GM21447 (cell line): ENCODE data around the gene HMX2.

Source experiments
- ATAC-seq: cut with Tn5 transposase; IDR thresholded peaks from one replicate; pipeline ENCODE4 v1.9.1; 2021; ENCODE audit not compliant: unreplicated experiment

Gene HMX2

DNA sequence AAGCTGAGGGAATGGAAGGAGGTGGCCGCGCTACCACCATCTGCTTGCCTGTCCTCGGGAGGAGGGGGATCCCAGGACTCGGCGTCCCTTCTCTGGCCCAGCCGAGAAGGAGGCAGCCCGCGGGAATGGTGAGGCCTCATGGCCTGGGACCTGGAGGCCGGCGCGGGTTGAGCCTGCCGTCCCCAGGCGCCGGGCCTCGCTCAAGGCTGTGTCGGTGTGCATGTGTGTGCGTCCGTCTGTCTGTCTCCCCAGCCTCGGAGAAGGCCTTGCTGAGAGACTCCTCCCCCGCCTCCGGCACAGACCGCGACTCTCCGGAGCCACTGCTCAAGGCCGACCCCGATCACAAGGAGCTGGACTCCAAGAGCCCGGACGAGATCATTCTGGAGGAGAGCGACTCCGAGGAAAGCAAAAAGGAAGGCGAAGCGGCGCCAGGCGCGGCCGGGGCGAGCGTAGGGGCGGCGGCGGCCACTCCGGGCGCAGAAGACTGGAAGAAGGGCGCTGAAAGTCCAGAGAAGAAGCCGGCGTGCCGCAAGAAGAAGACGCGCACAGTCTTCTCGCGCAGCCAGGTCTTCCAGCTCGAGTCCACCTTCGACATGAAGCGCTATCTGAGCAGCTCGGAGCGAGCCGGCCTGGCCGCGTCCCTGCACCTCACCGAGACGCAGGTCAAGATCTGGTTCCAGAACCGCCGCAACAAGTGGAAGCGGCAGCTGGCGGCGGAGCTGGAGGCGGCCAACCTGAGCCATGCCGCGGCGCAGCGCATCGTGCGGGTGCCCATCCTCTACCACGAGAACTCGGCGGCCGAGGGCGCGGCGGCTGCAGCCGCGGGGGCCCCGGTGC, 10.9 kb upstream of the HMX2 start:
- ATAC-seq: no peak

- no peak for ATAC-seq
These were observed 8.8 kb upstream of the HMX2 start for GRCh38 chr10:123139165-123139520.

GRCh38 chr10:123139521-123140163, 8.3 kb upstream of the HMX2 start:
- ATAC-seq: no peak

- ATAC-seq: no peak
These were observed 7.6 kb upstream of the HMX2 start for GRCh38 chr10:123140164-123140982.

DNA sequence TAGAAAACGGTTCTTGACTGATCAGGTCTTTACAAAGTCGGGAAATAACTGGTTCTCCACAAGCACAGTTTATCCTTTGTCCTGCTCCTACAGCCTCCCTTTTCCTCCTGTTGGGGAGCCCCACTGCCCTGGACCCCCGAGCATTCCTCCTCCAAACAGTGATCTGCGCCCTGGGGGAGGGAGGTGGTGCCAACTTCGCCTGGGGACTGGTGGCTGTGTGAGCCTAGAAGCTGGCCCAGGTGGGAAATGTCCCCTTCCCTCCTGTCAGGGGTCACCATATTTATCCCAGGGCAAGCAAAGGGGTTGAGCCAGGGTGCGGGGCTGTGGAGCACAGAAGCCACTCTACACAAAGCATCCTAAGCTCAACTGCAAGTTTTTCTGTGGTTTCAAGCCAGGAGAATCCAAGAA, 6.9 kb upstream of the HMX2 start:
- ATAC-seq: no peak

DNA sequence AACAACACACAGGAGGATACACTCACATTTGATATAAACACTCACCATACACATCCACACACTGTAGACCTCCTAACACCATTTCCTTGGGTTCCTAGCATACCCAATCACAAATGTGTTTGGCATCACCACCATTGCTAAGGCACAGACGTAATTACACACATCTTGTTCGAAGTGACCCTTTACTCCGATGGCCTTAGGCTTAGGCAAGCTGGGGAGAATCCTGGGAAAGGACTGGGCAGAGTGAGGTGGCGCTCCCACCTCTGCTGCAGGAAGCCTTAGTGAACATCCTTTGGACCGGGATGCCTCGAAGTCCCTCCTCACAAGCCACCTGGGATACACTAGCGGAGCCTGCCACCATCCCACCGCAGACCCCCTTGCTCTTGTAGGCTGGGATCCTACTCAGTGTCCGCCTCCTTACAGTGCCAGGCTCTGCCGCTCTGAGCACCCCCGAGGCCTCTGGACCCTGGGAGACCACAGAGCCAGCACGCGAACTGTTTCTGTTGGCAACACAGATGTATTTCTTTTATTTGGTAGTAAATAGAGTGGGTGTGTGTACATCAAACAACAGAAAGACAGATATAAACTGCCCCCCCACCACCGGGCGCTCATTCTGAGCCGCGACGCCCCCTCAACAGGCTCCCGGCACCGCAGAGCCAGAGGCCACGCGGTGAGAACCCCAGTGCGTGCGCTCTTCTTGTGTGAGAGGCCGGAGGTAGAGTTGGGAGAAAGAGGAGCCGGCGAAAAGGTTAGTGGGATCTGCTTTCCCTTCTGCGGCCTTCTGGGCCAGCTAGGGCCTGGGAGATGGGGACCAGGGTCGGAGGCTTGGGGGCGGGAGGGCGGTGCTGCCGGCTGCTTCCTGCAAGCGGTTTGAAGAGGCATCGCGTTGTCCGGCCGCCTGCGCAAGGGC, 5.9 kb upstream of the HMX2 start:
- no peak for ATAC-seq

GRCh38 chr10:123142701-123143161, 5.2 kb upstream of the HMX2 start:
- no peak for ATAC-seq

DNA sequence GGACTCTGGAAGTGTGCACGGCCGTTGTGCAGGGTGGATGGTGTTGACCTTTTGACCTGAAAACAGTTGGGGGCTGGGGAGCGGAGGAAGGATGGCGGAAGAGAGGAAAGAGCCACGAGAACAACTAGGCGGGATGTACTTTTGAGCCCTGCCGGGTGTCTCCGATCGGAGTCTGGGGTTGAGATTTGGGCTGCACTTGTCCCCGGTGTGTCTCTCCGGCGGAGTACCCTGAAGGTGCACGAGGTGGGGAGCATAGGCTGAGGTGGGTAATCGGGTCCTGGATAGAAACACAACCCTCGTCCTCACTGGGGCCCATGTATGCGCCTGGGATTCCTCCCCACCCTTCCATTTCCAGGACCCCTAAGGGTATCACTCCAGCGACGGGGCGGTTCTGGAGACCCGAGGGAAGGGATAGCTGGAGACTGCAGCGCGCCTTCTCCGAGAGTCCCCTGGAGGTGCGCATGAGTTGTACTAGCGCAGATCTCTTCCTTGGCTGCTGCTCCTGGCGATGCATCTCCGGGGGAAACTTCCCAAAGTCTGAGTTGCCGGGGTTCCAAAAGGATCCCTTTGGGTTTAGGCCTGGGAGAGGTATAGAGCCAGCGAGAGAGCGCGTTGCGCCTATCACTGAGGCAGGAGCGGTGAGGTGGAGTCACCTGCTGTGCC, 4.6 kb upstream of the HMX2 start:
- no peak for ATAC-seq

DNA sequence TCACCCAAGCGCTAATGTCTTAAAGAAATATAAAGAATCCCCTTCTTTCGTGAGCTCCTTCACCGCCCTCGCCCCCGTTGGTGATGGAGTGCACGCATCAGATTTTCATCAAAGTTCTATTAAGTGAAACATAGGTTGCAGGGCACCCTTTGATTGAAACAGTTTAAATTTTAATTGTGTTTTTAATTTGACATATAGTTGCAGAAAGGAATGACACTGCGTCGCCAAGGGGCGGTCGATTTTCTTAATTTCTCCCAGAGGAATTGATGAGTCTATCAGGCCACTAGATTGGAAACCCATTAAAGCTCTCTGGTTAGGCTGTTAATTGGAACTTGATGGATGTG, 4.1 kb upstream of the HMX2 start:
- no peak for ATAC-seq

DNA sequence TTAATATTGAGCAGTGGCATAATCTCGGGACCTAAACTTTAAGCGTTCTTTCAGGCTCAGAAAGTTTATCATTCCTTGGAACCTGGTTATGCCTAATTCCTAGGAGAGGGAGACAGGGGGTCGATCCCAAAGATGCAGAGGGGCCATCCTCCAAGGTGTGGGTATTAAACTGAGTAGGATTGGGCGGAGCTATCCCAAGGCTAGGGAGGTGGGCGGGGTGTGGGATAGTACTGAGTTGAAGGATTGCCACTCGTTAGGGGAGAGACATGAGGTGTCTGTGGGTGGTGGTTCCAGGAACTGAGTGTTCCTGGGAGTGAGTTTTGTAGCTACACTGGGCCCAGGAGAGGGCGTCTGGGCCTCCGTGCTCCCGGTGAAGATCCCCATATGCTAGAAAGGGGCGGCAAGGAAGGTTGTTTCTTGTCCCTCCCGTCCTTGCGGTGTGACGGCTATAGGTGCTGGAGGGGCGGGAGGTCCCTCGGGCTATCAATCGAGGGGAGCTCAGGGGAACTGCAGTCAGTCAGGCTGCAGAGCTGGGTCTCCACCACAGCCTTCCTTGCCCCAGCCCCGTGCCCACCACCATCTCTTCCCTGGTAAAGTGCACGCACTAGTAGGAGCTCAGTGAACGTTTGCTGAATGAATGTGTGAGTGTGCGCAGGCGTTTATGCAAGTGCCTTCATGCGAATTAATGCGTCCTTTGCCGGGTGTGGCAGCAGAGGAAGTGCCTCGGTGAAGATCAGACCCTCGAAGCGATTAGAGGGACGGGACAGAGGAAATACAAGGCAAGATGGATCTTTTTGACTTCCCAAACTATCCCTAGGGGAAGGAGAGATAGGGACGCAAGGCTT, 3.0 kb upstream of the HMX2 start:
- no peak for ATAC-seq

- ATAC-seq: no peak
These were observed 2.4 kb upstream of the HMX2 start for GRCh38 chr10:123145542-123146012.

DNA sequence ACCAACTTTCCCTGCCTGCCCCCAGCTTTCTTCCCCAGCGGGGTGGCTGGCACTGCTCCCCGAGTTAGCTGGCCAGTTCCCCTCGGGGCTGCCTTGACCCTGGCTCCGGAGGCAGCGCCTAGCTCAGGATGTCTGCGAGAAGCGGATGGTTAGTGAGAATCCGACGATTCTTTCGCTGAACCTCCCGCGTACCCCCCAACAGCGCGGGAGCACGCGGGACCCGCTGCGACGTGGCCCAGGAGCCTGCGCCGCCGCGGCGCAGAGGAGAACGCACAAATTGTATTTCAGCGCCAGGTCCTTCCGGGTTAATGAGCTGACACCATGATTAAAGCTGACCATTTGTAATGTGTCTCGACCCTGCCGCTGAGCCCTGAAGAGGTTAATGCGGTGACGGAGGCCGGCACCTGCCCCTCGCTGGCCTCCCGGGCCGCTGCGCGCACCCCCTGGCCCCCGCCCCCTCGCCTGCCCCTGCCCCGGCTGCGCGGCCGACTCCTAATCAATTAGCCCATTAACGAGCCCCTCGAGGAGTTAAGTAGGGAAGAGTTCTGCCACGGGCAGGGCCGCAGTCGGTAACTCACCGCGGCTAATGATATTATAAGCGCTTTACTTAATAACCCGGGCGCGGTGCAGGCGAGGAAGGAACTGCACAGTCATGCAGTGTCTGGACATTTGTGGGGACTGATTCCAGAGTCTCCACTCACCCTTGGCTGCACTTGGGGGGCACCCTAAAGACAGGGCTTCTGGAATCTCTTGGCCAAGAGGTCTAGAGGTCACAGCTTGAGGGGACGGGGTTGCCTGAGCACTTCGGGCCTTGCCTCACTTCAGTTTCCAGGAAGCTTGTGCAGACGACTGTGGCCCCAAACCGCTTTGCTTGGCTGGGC, 1.7 kb upstream of the HMX2 start:
- no peak for ATAC-seq

GRCh38 chr10:123146894-123147634, 872 bp upstream of the HMX2 start:
- ATAC-seq: no peak

DNA sequence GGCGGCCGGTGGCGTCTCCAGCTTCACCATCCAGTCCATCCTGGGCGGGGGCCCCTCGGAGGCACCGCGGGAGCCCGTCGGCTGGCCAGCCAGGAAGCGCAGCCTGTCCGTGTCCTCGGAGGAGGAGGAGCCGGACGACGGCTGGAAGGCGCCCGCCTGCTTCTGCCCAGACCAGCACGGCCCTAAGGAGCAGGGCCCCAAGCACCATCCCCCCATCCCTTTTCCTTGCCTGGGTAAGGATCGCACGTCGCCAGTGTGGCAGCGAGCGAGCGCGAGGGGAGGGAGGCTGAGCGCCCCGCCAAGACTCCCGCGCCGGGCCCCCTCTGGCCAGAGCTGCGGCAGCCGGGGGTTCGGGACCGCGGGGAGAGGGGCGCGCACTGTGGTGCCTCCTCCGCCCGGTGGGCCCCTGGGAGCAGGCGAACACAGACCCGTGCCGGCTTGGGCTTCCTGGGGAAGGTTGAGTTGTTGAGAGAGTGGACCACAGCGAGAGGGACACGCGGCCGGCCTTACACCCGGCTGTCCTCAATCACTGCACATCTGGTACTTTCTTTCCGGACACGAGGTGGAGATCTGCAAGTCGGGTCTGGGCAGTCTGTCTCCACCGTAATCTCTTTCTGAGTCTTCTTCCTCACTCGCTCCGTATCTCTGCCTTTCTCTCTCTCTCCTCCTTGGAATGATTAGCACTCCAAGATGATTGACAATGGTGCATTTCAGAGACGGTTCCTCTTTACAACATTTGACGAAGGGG, 652 bp downstream of the HMX2 start:
- no peak for ATAC-seq

- no peak for ATAC-seq
These were observed 1.2 kb downstream of the HMX2 start for GRCh38 chr10:123149162-123149567.

DNA sequence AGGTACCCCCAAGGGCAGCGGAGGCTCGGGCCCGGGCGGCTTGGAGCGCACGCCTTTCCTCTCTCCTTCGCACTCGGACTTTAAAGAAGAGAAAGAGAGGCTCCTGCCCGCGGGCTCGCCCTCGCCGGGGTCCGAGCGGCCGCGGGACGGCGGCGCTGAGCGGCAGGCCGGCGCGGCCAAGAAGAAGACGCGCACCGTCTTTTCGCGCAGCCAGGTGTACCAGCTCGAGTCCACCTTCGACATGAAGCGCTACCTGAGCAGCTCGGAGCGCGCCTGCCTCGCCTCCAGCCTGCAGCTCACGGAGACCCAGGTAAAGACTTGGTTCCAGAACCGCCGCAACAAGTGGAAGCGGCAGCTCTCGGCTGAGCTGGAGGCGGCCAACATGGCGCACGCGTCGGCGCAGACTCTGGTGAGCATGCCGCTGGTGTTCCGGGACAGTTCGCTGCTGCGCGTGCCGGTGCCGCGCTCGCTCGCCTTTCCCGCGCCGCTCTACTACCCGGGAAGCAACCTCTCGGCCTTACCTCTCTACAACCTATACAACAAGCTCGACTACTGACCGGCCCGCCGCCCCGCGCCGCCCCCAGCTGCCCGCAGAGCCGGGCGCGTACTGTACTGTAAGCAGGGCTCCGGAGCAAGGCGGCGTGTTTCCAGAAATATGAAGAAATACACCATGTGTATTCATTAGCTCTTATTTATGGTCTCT, 1.8 kb downstream of the HMX2 start:
- ATAC-seq: no peak
